T-helper 2 cell treated with Interferon-gamma antibody and Interleukin-4, amounts not matched to agents 5 μg/mL and 100 μg/mL, for 36 hours (primary cell): ENCODE results near the gene NFKBIA.
"Not testable (repeated sequence)": the region's sequence is repeated elsewhere in the genome, so short reads cannot be mapped to it uniquely, and the experiment has no call there.

ENCODE experiments used
- DNase-seq: peaks from one replicate; pipeline ENCODE4 v3.0.0; 2021; ENCODE audit warnings: low spot score
- H3K27ac Mint-ChIP-seq: one replicate; pipeline ENCODE4 v1.8.0; 2021; ENCODE audit warnings: mild to moderate bottlenecking, mixed read lengths
- H3K27me3 Mint-ChIP-seq: one replicate; pipeline ENCODE4 v1.8.0; 2021; ENCODE audit warnings: low read depth, mixed read lengths
- H3K36me3 Mint-ChIP-seq: one replicate; pipeline ENCODE4 v1.8.0; 2021; ENCODE audit warnings: low read depth, mixed read lengths
- H3K4me1 Mint-ChIP-seq: one replicate; pipeline ENCODE4 v1.8.0; 2021; ENCODE audit warnings: low read depth, mixed read lengths
- H3K4me3 Mint-ChIP-seq: one replicate; pipeline ENCODE4 v1.8.0; 2022; ENCODE audit warnings: mild to moderate bottlenecking, moderate library complexity, mixed read lengths
- H3K9me3 Mint-ChIP-seq: one replicate; pipeline ENCODE4 v1.8.0; 2021; ENCODE audit warnings: mixed read lengths

Gene NFKBIA

GRCh38 chr14:35390577-35391387 lies 13.8 kb downstream of the NFKBIA start:
- Mint-ChIP-seq H3K27ac (no peak overlapping the region), H3K9me3 (no peaks in the 10 kb centered on the region), H3K4me3 (no peak overlapping the region), H3K27me3 (no peaks in the 10 kb centered on the region), H3K36me3 (no peaks in the 10 kb centered on the region), H3K4me1 (no peaks in the 10 kb centered on the region)
- DNase-seq, result no peak

GRCh38 chr14:35389315-35389667 lies 15.3 kb downstream of the NFKBIA start:
- Mint-ChIP-seq H3K4me1 (no peaks in the 10 kb centered on the region), H3K27ac (no peak overlapping the region), H3K4me3 (no peak overlapping the region), H3K27me3 (no peaks in the 10 kb centered on the region), H3K36me3 (no peaks in the 10 kb centered on the region), H3K9me3 (no peaks in the 10 kb centered on the region)
- DNase-seq, result no peak

- no peaks in the 10 kb centered on the region for H3K4me1 Mint-ChIP-seq
- no peaks in the 10 kb centered on the region for H3K36me3 Mint-ChIP-seq
- DNase-seq, result no peak
- no peak overlapping the region for H3K4me3 Mint-ChIP-seq
- H3K9me3 Mint-ChIP-seq, result no peaks in the 10 kb centered on the region
- no peak overlapping the region for H3K27ac Mint-ChIP-seq
- no peaks in the 10 kb centered on the region for H3K27me3 Mint-ChIP-seq
Observed at GRCh38 chr14:35388656-35389314, 15.8 kb downstream of the NFKBIA start.

- Mint-ChIP-seq H3K27ac (no peak overlapping the region), H3K36me3 (no peaks in the 10 kb centered on the region), H3K4me3 (no peak overlapping the region), H3K9me3 (no peaks in the 10 kb centered on the region), H3K27me3 (no peaks in the 10 kb centered on the region), H3K4me1 (no peaks in the 10 kb centered on the region)
- no peak for DNase-seq
Observed at GRCh38 chr14:35387713-35388579, 16.6 kb downstream of the NFKBIA start.

- Mint-ChIP-seq H3K36me3 (no peaks in the 10 kb centered on the region), H3K9me3 (no peaks in the 10 kb centered on the region), H3K27ac (no peak overlapping the region), H3K4me1 (no peaks in the 10 kb centered on the region), H3K4me3 (no peak overlapping the region), H3K27me3 (no peaks in the 10 kb centered on the region)
- DNase-seq, result no peak
Observed at GRCh38 chr14:35387219-35387618, 17.3 kb downstream of the NFKBIA start.

GRCh38 chr14:35386673-35387125 lies 17.9 kb downstream of the NFKBIA start:
- no peaks in the 10 kb centered on the region for H3K4me1 Mint-ChIP-seq
- H3K27me3 Mint-ChIP-seq, result no peaks in the 10 kb centered on the region
- no peaks in the 10 kb centered on the region for H3K36me3 Mint-ChIP-seq
- no peak for DNase-seq
- H3K27ac Mint-ChIP-seq, result no peak overlapping the region
- no peak overlapping the region for H3K4me3 Mint-ChIP-seq
- no peaks in the 10 kb centered on the region for H3K9me3 Mint-ChIP-seq

- H3K4me1 Mint-ChIP-seq, result no peaks in the 10 kb centered on the region
- no peak overlapping the region for H3K27ac Mint-ChIP-seq
- no peak for DNase-seq
Observed at GRCh38 chr14:35385042-35385839, 19.3 kb downstream of the NFKBIA start.

GRCh38 chr14:35384455-35385041 lies 20.0 kb downstream of the NFKBIA start:
- H3K27ac Mint-ChIP-seq, result no peak overlapping the region
- H3K4me3 Mint-ChIP-seq, result no peak overlapping the region
- H3K36me3 Mint-ChIP-seq, result no peaks in the 10 kb centered on the region
- DNase-seq, result no peak
- no peaks in the 10 kb centered on the region for H3K9me3 Mint-ChIP-seq
- H3K4me1 Mint-ChIP-seq, result no peaks in the 10 kb centered on the region
- no peaks in the 10 kb centered on the region for H3K27me3 Mint-ChIP-seq

More at GRCh38 chr14:35385042-35385839, 19.3 kb downstream of the NFKBIA start:
- Mint-ChIP-seq H3K4me3 (no peak overlapping the region), H3K27me3 (no peaks in the 10 kb centered on the region), H3K36me3 (no peaks in the 10 kb centered on the region), H3K9me3 (no peaks in the 10 kb centered on the region)

- no peak overlapping the region for H3K4me3 Mint-ChIP-seq
- no peak for DNase-seq
- no peaks in the 10 kb centered on the region for H3K36me3 Mint-ChIP-seq
- no peak overlapping the region for H3K27ac Mint-ChIP-seq
- no peaks in the 10 kb centered on the region for H3K4me1 Mint-ChIP-seq
- no peaks in the 10 kb centered on the region for H3K27me3 Mint-ChIP-seq
- H3K9me3 Mint-ChIP-seq, result no peaks in the 10 kb centered on the region
Observed at GRCh38 chr14:35383569-35384454, 20.7 kb downstream of the NFKBIA start.

GRCh38 chr14:35380794-35381193 lies 23.8 kb downstream of the NFKBIA start:
- H3K27ac Mint-ChIP-seq, result no peak overlapping the region
- no peak for DNase-seq
- H3K4me3 Mint-ChIP-seq, result no peak overlapping the region
- H3K4me1 Mint-ChIP-seq, result no peaks in the 10 kb centered on the region
- H3K36me3 Mint-ChIP-seq, result no peaks in the 10 kb centered on the region
- no peaks in the 10 kb centered on the region for H3K9me3 Mint-ChIP-seq
- H3K27me3 Mint-ChIP-seq, result no peaks in the 10 kb centered on the region

GRCh38 chr14:35379234-35379933 lies 25.2 kb downstream of the NFKBIA start:
- not testable (repeated sequence) for H3K27me3 Mint-ChIP-seq, H3K4me3 Mint-ChIP-seq, DNase-seq, H3K27ac Mint-ChIP-seq, H3K9me3 Mint-ChIP-seq, H3K36me3 Mint-ChIP-seq, H3K4me1 Mint-ChIP-seq
